ENCODE data around the gene CST8. TPM values are rescaled to one million over a fixed set of nuclear protein-coding genes. Genes with fewer than 3 reads are reported as not detected.
A peak's percentile ranks its signal among the peaks of the same experiment; 100 is the strongest.

Gene CST8
- total RNA-seq, 2 experiments from 2014 or later, result not detected

DNA sequence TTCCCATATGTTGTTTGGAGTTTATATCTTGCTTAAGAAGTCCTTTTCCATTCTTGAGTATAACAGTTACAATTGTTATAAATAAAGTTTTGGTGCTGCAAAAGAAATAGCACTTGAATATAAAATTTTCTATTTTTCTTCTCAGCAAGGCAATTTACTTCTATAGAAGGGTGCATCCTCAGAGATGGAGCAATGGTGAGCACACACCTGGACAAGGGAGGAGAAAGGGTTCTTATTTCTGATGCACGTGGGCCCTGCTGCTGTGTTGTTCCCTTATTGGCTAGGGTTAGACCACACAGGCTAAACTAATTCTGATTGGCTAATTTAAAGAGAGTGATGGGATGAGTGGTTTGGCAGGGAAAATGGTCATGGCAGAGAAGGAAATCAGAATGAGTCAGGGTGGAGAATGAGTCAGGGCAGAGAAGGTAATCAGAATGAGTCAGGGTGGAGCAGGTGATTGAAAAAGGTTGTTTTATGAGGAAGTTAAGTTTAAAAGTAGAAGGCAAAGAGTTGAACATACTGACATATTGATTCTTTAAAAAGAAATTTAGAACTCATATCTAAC, 38.0 kb downstream of the CST8 start:
- peak; percentile 2 for DNase-seq
- no peak for TF ChIP-seq CTCF (IDR thresholded peaks at IDR 0.05)
- no peak overlapping the region for H3K4me3 Mint-ChIP-seq
- POLR2A ChIA-PET, result no interaction called here
- ATAC-seq, result no peak
- H3K36me3 Mint-ChIP-seq (ENCODE audit: low read depth), result peaks cover 2% of the 10 kb centered on the region
- CTCF ChIA-PET, result no interaction called here
- intact Hi-C loops (cut with micrococcal nuclease), result no loop called here
- peaks cover 12% of the 10 kb centered on the region for H3K4me1 Mint-ChIP-seq (ENCODE audit: low read depth)
- peaks cover 25% of the 10 kb centered on the region for H3K9me3 Mint-ChIP-seq
- no peak overlapping the region for H3K27ac Mint-ChIP-seq
- no peaks in the 10 kb centered on the region for H3K27me3 Mint-ChIP-seq

GRCh38 chr20:23530937-23531567, 40.1 kb downstream of the CST8 start:
- peaks cover 12% of the 10 kb centered on the region for H3K4me1 Mint-ChIP-seq (ENCODE audit: low read depth)
- no peak overlapping the region for H3K27ac Mint-ChIP-seq
- ChIA-PET CTCF (no interaction called here), POLR2A (no interaction called here)
- peaks cover 25% of the 10 kb centered on the region for H3K9me3 Mint-ChIP-seq
- ATAC-seq (no peak), DNase-seq (no peak)
- H3K27me3 Mint-ChIP-seq, result no peaks in the 10 kb centered on the region
- H3K4me3 Mint-ChIP-seq, result no peak overlapping the region
- no peak for TF ChIP-seq CTCF (IDR thresholded peaks at IDR 0.05)
- intact Hi-C loops (cut with micrococcal nuclease), result no loop called here
- peaks cover 2% of the 10 kb centered on the region for H3K36me3 Mint-ChIP-seq (ENCODE audit: low read depth)

DNA sequence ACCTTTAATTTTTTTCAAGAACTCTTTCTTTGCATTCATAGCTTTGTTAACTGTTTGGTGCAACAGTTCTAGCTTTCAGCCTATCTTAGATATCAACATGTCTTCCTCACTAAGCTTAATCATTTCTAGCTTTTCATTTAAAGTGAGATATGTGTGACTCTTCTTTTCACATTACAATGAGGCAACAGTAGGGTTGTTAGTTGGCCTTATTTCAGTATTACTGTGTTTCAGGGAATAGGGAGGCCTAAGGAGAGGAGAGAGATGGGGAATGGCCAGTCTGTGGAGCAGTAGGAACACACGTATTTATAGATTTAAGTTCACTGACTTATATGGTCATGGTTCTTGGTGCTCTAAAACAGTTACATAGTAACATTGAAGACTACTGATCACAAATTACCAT, 41.6 kb downstream of the CST8 start:
- CTCF ChIA-PET, result interaction anchor here (1.0 kb wide), 1 partner anchor 91 kb away, joined by 3 read pairs; no protein-coding TSS in a partner anchor
- no peak for DNase-seq
- ATAC-seq, result no peak
- TF ChIP-seq CTCF (IDR thresholded peaks at IDR 0.05), result no peak
- POLR2A ChIA-PET, result no interaction called here
- Mint-ChIP-seq H3K9me3 (peaks cover 22% of the 10 kb centered on the region), H3K36me3 (ENCODE audit: low read depth) (peaks cover 2% of the 10 kb centered on the region), H3K4me1 (ENCODE audit: low read depth) (peaks cover 12% of the 10 kb centered on the region), H3K27me3 (no peaks in the 10 kb centered on the region), H3K4me3 (no peak overlapping the region), H3K27ac (no peak overlapping the region)
- intact Hi-C loops (cut with micrococcal nuclease), result no loop called here

- peaks cover 18% of the 10 kb centered on the region for H3K9me3 Mint-ChIP-seq
- H3K27me3 Mint-ChIP-seq, result no peaks in the 10 kb centered on the region
- H3K27ac Mint-ChIP-seq, result no peak overlapping the region
- POLR2A ChIA-PET, result no interaction called here
- no peak for ATAC-seq
- peaks cover 12% of the 10 kb centered on the region for H3K4me1 Mint-ChIP-seq (ENCODE audit: low read depth)
- CTCF ChIA-PET, result no interaction called here
- no peak for DNase-seq
- TF ChIP-seq CTCF (IDR thresholded peaks at IDR 0.05), result no peak
- H3K36me3 Mint-ChIP-seq (ENCODE audit: low read depth), result peaks cover 2% of the 10 kb centered on the region
- H3K4me3 Mint-ChIP-seq, result no peak overlapping the region
- intact Hi-C loops (cut with micrococcal nuclease), result no loop called here
Measured at GRCh38 chr20:23533161-23533560, 42.2 kb downstream of the CST8 start.

GRCh38 chr20:23534801-23535593, 44.1 kb downstream of the CST8 start:
- H3K4me3 Mint-ChIP-seq, result no peak overlapping the region
- no peak for ATAC-seq

More at GRCh38 chr20:23534801-23535593, 44.1 kb downstream of the CST8 start:
- peaks cover 9% of the 10 kb centered on the region for H3K4me1 Mint-ChIP-seq (ENCODE audit: low read depth)
- ChIA-PET POLR2A (no interaction called here), CTCF (no interaction called here)
- H3K27me3 Mint-ChIP-seq, result peaks cover 9% of the 10 kb centered on the region
- intact Hi-C loops (cut with micrococcal nuclease), result no loop called here
- H3K27ac Mint-ChIP-seq, result no peak overlapping the region
- DNase-seq, result no peak
- no peaks in the 10 kb centered on the region for H3K36me3 Mint-ChIP-seq (ENCODE audit: low read depth)
- no peak for TF ChIP-seq CTCF (IDR thresholded peaks at IDR 0.05)
- peaks cover 4% of the 10 kb centered on the region for H3K9me3 Mint-ChIP-seq

Data from activated CD8-positive, alpha-beta T cell treated with anti-CD3 and anti-CD28 coated beads for 36 hours (primary cell).